Subcutaneous adipose tissue (tissue), 4 donors: ENCODE measurements around the gene CLDN6. TPM values are rescaled to one million over a fixed set of nuclear protein-coding genes. Genes with fewer than 3 reads are reported as not detected.

ENCODE experiments used
- CTCF ChIP-seq: fragments of 450-650 bp; IDR thresholded peaks from one replicate; pipeline ENCODE4 v1.5.1; 2016; ENCODE audit warnings: low read depth, mild to moderate bottlenecking, control low read depth, antibody characterized with exemption, moderate library complexity
- total RNA-seq, 4 donors: library from RNA; depleted of rRNA; stranded (reverse); fragments of >200 nt; gene quantifications; one replicate each; pipeline ENCODE4 v1.1.0, GENCODE V29; 2016

Gene CLDN6
- total RNA-seq, 4 donors from 2014 or later, result not detected

GRCh38 chr16:3060339-3061127 is 42.5 kb upstream of the CLDN6 start:
- TF ChIP-seq CTCF, result no peak

GRCh38 chr16:3059723-3060242 is 41.8 kb upstream of the CLDN6 start:
- TF ChIP-seq CTCF, result no peak

GRCh38 chr16:3059041-3059722 is 41.2 kb upstream of the CLDN6 start:
- no peak for TF ChIP-seq CTCF

- no peak for TF ChIP-seq CTCF
These were observed 40.4 kb upstream of the CLDN6 start for GRCh38 chr16:3058139-3059030.

GRCh38 chr16:3057181-3058138 is 39.5 kb upstream of the CLDN6 start:
- TF ChIP-seq CTCF, result no peak

GRCh38 chr16:3056336-3057180 is 38.6 kb upstream of the CLDN6 start:
- no peak for TF ChIP-seq CTCF
